ENCODE results near the gene KCND2. TPM values are rescaled to one million over a fixed set of nuclear protein-coding genes. Genes with fewer than 3 reads are reported as not detected.

The KCND2 gene
- total and polyA plus RNA-seq, 2 of the 8 experiments (the other 6 are each of a cell fraction or from before 2014, with no cell fraction given): 4.6 to 7.7 TPM

DNA sequence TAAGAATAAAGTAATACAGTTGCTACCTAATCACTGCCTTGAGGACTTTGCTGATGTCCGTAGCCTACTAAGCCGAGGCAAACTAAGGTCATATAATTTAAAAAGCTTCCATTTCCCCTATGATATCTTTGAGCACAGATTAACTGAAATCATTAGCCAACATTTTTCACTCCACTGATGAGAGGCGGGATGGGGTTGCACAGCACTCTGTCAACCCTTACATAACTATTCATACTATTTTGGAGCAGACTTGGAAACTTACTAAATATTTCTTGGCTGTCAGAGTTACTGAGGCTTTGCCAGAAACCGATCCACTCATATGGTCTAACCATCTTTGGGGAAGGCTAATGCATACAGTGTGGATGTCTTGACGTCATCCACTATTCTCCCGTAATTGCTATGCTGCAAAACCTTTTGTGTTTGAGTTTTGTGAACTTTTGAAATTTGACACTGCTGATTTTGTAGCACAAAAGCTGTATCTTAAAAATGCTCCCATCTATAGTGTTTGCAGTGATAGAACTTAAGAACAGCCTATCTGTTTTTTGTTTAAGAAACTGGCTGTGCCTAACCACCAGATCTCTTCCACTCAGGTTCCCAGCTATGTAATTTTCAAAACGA lies 336.3 kb downstream of the KCND2 start:
- H3K79me2 ChIP-seq (ENCODE audit: control insufficient read depth in 1 of 2, insufficient read depth in 2 of 2, low read length in 2 of 2): no peaks in the 10 kb centered on the region
- H3K4ac ChIP-seq (replicated peaks; ENCODE audit: insufficient read length, low read depth, low read length): no peak overlapping the region
- no peak overlapping the region for H3K4me2 ChIP-seq (ENCODE audit: insufficient read depth in 1 of 2, low read depth in 2 of 2, low read length in 2 of 2)
- no peak overlapping the region for H2BK20ac ChIP-seq (ENCODE audit: low read length)
- no peaks in the 10 kb centered on the region for H3K27me3 ChIP-seq (replicated peaks in 1 of 4; ENCODE audit: control insufficient read depth in 3 of 4, extremely low read depth in 1 of 4, insufficient read depth in 3 of 4, low read length in 3 of 4)
- no peak overlapping the region for H2AFZ ChIP-seq (ENCODE audit: low read length)
- H2BK15ac ChIP-seq (ENCODE audit: low read length): no peak overlapping the region
- H3K4me3 ChIP-seq (ENCODE audit: extremely low read depth in 1 of 4, insufficient read depth in 2 of 4, low read depth in 3 of 4, low read length in 4 of 4): no peak overlapping the region
- no peak for TF ChIP-seq BCL11A (IDR thresholded peaks at IDR 0.05; ENCODE audit: low read depth in 2 of 2, low read length in 2 of 2)
- H4K5ac ChIP-seq (ENCODE audit: insufficient read length, low read depth, low read length): no peak overlapping the region
- FAIRE-seq: no peak
- ChIA-PET POLR2A (ENCODE audit: partially characterized antibody) (no interaction called here), CTCF (ENCODE audit: partially characterized antibody) (no interaction called here)
- H3K9me3 ChIP-seq (ENCODE audit: insufficient read depth in 2 of 2, low read depth in 1 of 2, low read length in 1 of 2): no peaks in the 10 kb centered on the region
- H3K9ac ChIP-seq (replicated peaks in 1 of 4; ENCODE audit: extremely low read depth in 1 of 4, low read depth in 3 of 4, low read length in 3 of 4): no peak overlapping the region
- no peak overlapping the region for H3K56ac ChIP-seq (replicated peaks; ENCODE audit: insufficient read length, low read depth, low read length)
- H2AK5ac ChIP-seq (ENCODE audit: low read depth, low read length): no peak overlapping the region
- H2BK12ac ChIP-seq (ENCODE audit: low read depth, low read length): no peak overlapping the region
- no peaks in the 10 kb centered on the region for H3K36me3 ChIP-seq (ENCODE audit: control insufficient read depth in 2 of 4, insufficient read depth in 4 of 4, low read length in 3 of 4)
- no peak overlapping the region for H3K23ac ChIP-seq (ENCODE audit: insufficient read length)
- H4K8ac ChIP-seq (ENCODE audit: extremely low read depth, insufficient read depth, low read length): no peak overlapping the region
- H4K20me1 ChIP-seq (replicated peaks in 1 of 2; ENCODE audit: control insufficient read depth in 1 of 2, insufficient read depth in 2 of 2, low read length in 2 of 2): no peaks in the 10 kb centered on the region
- no peak overlapping the region for H3K14ac ChIP-seq (ENCODE audit: insufficient read length)
- 83% methylated on average over 7 of the region's 7 CpGs; no CpG with 5 or more reads in 1 of the 2 experiments for WGBS, 2 experiments (ENCODE audit: extremely low coverage in 1 of 2, insufficient coverage in 1 of 2, insufficient read length in 1 of 2, insufficient replicate concordance in 2 of 2, low coverage in 1 of 2, low lambda C conversion rate in 2 of 2, missing lambda C conversion rate in 1 of 2)
- no peak overlapping the region for H4K91ac ChIP-seq (replicated peaks; ENCODE audit: insufficient read length, low read length)
- no peak overlapping the region for H2BK120ac ChIP-seq (replicated peaks; ENCODE audit: low read depth, low read length)
- H3K27ac ChIP-seq (ENCODE audit: low read depth, low read length): no peak overlapping the region
- DNase-seq (ENCODE audit: low read depth in 1 of 2, low spot score in 2 of 2): no peak
- no peak overlapping the region for H3K18ac ChIP-seq (ENCODE audit: extremely low read depth, low read length)
- H3K4me1 ChIP-seq (replicated peaks in 1 of 4; ENCODE audit: control insufficient read depth in 3 of 4, insufficient read depth in 4 of 4, low read length in 3 of 4): no peaks in the 10 kb centered on the region
- no peaks in the 10 kb centered on the region for H3K23me2 ChIP-seq (ENCODE audit: low read depth, low read length)
- H3K79me1 ChIP-seq (ENCODE audit: low read depth, low read length): no peaks in the 10 kb centered on the region
- H2BK5ac ChIP-seq (ENCODE audit: low read depth, low read length): no peak overlapping the region
